PC-3 (cell line): ENCODE measurements around the gene GMDS. TPM values are rescaled to one million over a fixed set of nuclear protein-coding genes. Genes with fewer than 3 reads are reported as not detected.

Experiments used
- ATAC-seq: fragments of 200-7000 bp; cut with Tn5 transposase; 2 replicates; pipeline ENCODE4 v1.9.1; 2020; ENCODE audit warnings: mild to moderate bottlenecking, moderate library complexity
- BruUV-seq: library from RNA; stranded (reverse); fragments of 400-500 nt; replicated peaks from 2 replicates; lab custom pipeline; 2021; lab: Mats Ljungman, UMichigan
- CTCF ChIA-PET: fragments of 300-600 bp; sonication (Branson Sonifier 250); formaldehyde crosslinking; loops from one replicate; lab custom pipeline; 2022; ENCODE audit warnings: antibody characterized with exemption; lab: Charles Lee
- POLR2A ChIA-PET: fragments of 300-600 bp; sonication (Branson Sonifier 250); formaldehyde crosslinking; loops from one replicate; lab custom pipeline; 2022; ENCODE audit warnings: antibody characterized with exemption; ENCODE audit not compliant: unreplicated experiment; lab: Charles Lee
- DNase-seq: peaks from one replicate; pipeline ENCODE4 v3.0.0-alpha.2; 2015
- H2AFZ ChIP-seq: fragments of 300-600 bp; sonication (generic); 2 replicates; pipeline ENCODE4 v1.6.0; 2016; ENCODE audit warnings: antibody characterized with exemption, low read length
- H3F3A ChIP-seq: fragments of 300-600 bp; sonication (generic); one replicate; pipeline ENCODE4 v1.6.0; 2017; ENCODE audit warnings: antibody characterized with exemption, low read length, control low read depth, mild to moderate bottlenecking; ENCODE audit not compliant: unreplicated experiment
- H3K27ac ChIP-seq: fragments of 300-600 bp; sonication (generic); 2 replicates; pipeline ENCODE4 v1.5.1; 2016; ENCODE audit warnings: mild to moderate bottlenecking, low read length
- H3K27me3 ChIP-seq: fragments of 300-600 bp; sonication (generic); 2 replicates; pipeline ENCODE4 v1.6.1; 2016; ENCODE audit warnings: low read length, mixed read lengths
- H3K36me3 ChIP-seq: fragments of 300-600 bp; sonication (generic); 2 replicates; pipeline ENCODE4 v1.6.1; 2016; ENCODE audit warnings: low read depth, mixed run types, low read length, mixed read lengths
- H3K4me1 ChIP-seq: fragments of 300-600 bp; sonication (generic); 2 replicates; pipeline ENCODE4 v1.5.1; 2016; ENCODE audit warnings: low read length; ENCODE audit not compliant: insufficient read depth
- H3K4me2 ChIP-seq: fragments of 300-600 bp; sonication (generic); 2 replicates; pipeline ENCODE4 v1.6.0; 2016; ENCODE audit warnings: low read length
- H3K4me3 ChIP-seq: fragments of 300-600 bp; sonication (generic); 2 replicates; pipeline ENCODE4 v1.5.1; 2016; ENCODE audit warnings: mild to moderate bottlenecking, low read length, mixed read lengths
- H3K79me2 ChIP-seq: fragments of 300-600 bp; sonication (generic); 2 replicates; pipeline ENCODE4 v1.6.1; 2017; ENCODE audit warnings: low read length, mixed read lengths
- H3K9ac ChIP-seq: fragments of 300-600 bp; sonication (generic); 2 replicates; pipeline ENCODE4 v1.6.0; 2016; ENCODE audit warnings: mild to moderate bottlenecking, low read length
- H3K9me2 ChIP-seq: fragments of 300-600 bp; sonication (generic); replicated peaks from 2 replicates; pipeline ENCODE4 v1.6.1; 2016; ENCODE audit warnings: mixed run types, low read length, mixed read lengths
- H3K9me3 ChIP-seq: fragments of 300-600 bp; sonication (generic); 2 replicates; pipeline ENCODE4 v1.6.1; 2016; ENCODE audit warnings: low read length, mixed read lengths
- H4K20me1 ChIP-seq: fragments of 300-600 bp; sonication (generic); 2 replicates; pipeline ENCODE4 v1.6.1; 2016; ENCODE audit warnings: low read length, mixed read lengths
- CTCF ChIP-seq: fragments of 300-600 bp; sonication (generic); conservative IDR thresholded peaks from 2 replicates; pipeline ENCODE4 v1.5.1; 2017; ENCODE audit warnings: antibody characterized with exemption, low read depth, mild to moderate bottlenecking, low read length
- EZH2 ChIP-seq: fragments of 300-600 bp; sonication (generic); IDR thresholded peaks from one replicate; pipeline ENCODE4 v1.6.1; 2017; ENCODE audit warnings: antibody characterized with exemption, mild to moderate bottlenecking, low read length; ENCODE audit not compliant: unreplicated experiment
- EZH2phosphoT487 ChIP-seq: fragments of 300-600 bp; sonication (generic); IDR thresholded peaks from 2 replicates; pipeline ENCODE4 v1.6.1; 2018; ENCODE audit warnings: mild to moderate bottlenecking, antibody characterized with exemption, low read length, borderline replicate concordance
- intact Hi-C: fragments of 100-400 bp; cut with micrococcal nuclease; formaldehyde crosslinking; loops from 2 replicates; pipeline ENCODE4 v1.9.0; 2023
- total RNA-seq: library from RNA; depleted of rRNA; stranded (reverse); fragments of >200 nt; gene quantifications from 2 replicates; pipeline ENCODE4 v1.2.3, GENCODE V29; 2014

Gene GMDS
- total RNA-seq, 1 experiment from 2014 or later, result 18.3 TPM

GRCh38 chr6:1610497-1611321 lies 634.7 kb downstream of the GMDS start:
- CTCF ChIA-PET, result interaction anchor here (1.6 to 2.0 kb wide), 2 partner anchors 77 to 493 kb away, joined by 6 to 15 read pairs; no protein-coding TSS in a partner anchor

GRCh38 chr6:1609648-1610496 lies 635.5 kb downstream of the GMDS start, which contains the start of gene FOXC1:
Gene FOXC1 (plus strand): TSS chr6:1609915. CDS start chr6:1610446, 531 bp downstream.
- TF ChIP-seq CTCF (no peak), EZH2phosphoT487 (no peak), EZH2 (no peak)
- H3K4me1 ChIP-seq, result peaks cover 4% of the 10 kb centered on the region; the same call in 1 of the 2 replicates
- H3F3A ChIP-seq, result no peaks in the 10 kb centered on the region
- no peaks in the 10 kb centered on the region for H3K9me3 ChIP-seq
- BruUV-seq, result no TSS peak
- DNase-seq (peak; percentile 97), ATAC-seq (peak; percentile 80)
- no peaks in the 10 kb centered on the region for H3K36me3 ChIP-seq
- H3K9ac ChIP-seq, result peak within 1 kb of the TSS; percentile 71
- POLR2A ChIA-PET, result interaction anchor here (0.5 kb wide), 1 partner anchor 328 kb away, joined by 7 read pairs; no protein-coding TSS in a partner anchor
- H3K4me3 ChIP-seq, result peak within 1 kb of the TSS; percentile 80
- peak within 1 kb of the TSS; percentile 59 for H3K27ac ChIP-seq
- H3K9me2 ChIP-seq, result no peaks in the 10 kb centered on the region
- intact Hi-C loops, result loop anchor here (1.0 to 5.0 kb wide), 2 partner anchors 302 to 494 kb away; no protein-coding TSS in a partner anchor
- peak within 1 kb of the TSS; percentile 76 for H2AFZ ChIP-seq
- peaks cover 39% of the 10 kb centered on the region for H3K79me2 ChIP-seq
- H3K4me2 ChIP-seq, result peak within 1 kb of the TSS; percentile 98
- CTCF ChIA-PET, result interaction anchor here (1.6 kb wide), 1 partner anchor 494 kb away, joined by 6 read pairs; no protein-coding TSS in a partner anchor
- H4K20me1 ChIP-seq, result peaks cover 16% of the 10 kb centered on the region
- no peaks in the 10 kb centered on the region for H3K27me3 ChIP-seq

More at GRCh38 chr6:1610497-1611321, 634.7 kb downstream of the GMDS start:
- Histone ChIP-seq H3K27ac (no peak overlapping the region), H3K27me3 (no peaks in the 10 kb centered on the region), H3K4me2 (peak overlapping the region; percentile 79), H4K20me1 (peaks cover 16% of the 10 kb centered on the region), H3K9me2 (no peaks in the 10 kb centered on the region), H3F3A (no peaks in the 10 kb centered on the region), H3K9me3 (no peaks in the 10 kb centered on the region), H3K4me1 (0 out of 2 replicates have a peak, but pooled peaks cover 4% of the 10 kb centered on the region), H3K79me2 (peaks cover 39% of the 10 kb centered on the region), H2AFZ (peak overlapping the region; percentile 45; the same call in 1 of the 2 replicates), H3K36me3 (no peaks in the 10 kb centered on the region), H3K9ac (peak overlapping the region; percentile 57), H3K4me3 (peak overlapping the region; percentile 80)
- BruUV-seq, result no TSS peak
- ATAC-seq, result peak; percentile 7
- intact Hi-C loops, result loop anchor here (5.0 kb wide), 1 partner anchor 302 kb away; no protein-coding TSS in a partner anchor
- POLR2A ChIA-PET, result interaction anchor here (0.5 to 1.0 kb wide), 4 partner anchors 15 to 1173 kb away, joined by 5 to 7 read pairs (median 6); no protein-coding TSS in a partner anchor
- peak; percentile 38 for DNase-seq
- TF ChIP-seq EZH2phosphoT487 (no peak), EZH2 (no peak), CTCF (no peak)
